Lung (tissue), 12 donors: ENCODE measurements around the gene CCDC40. TPM values are rescaled to one million over a fixed set of nuclear protein-coding genes. Genes with fewer than 3 reads are reported as not detected.

Experiments
- ATAC-seq: fragments of 200-7000 bp; cut with Tn5 transposase; one replicate; pipeline ENCODE4 v1.9.1; 2020; ENCODE audit warnings: moderate number of reproducible peaks; ENCODE audit not compliant: insufficient read depth, low FRiP score
- DNase-seq, 3 donors: peaks; one replicate each; pipeline ENCODE4 v3.0.0-alpha.2; 2013 to 2017
- H3K27ac ChIP-seq, 2 donors: one replicate each; pipeline ENCODE4 v1.5.1; 2013; ENCODE audit warnings: mild to moderate bottlenecking in 2 of 2, moderate library complexity in 2 of 2, control low read depth in 1 of 2, inconsistent platforms in 1 of 2, low read depth in 1 of 2, low read length in 1 of 2
- H3K27me3 ChIP-seq, 3 donors: one replicate each; pipeline ENCODE4 v1.5.1; 2013; ENCODE audit warnings: low read length in 2 of 3; ENCODE audit not compliant: control insufficient read depth in 3 of 3, insufficient read depth in 3 of 3
- H3K36me3 ChIP-seq, 4 donors: one replicate each; pipeline ENCODE4 v1.5.1; 2013; ENCODE audit warnings: low read length in 4 of 4, mild to moderate bottlenecking in 1 of 4, moderate library complexity in 1 of 4; ENCODE audit not compliant: control insufficient read depth in 4 of 4, insufficient read depth in 4 of 4
- H3K4me1 ChIP-seq, 5 donors: one replicate each; pipeline ENCODE4 v1.5.1; 2013; ENCODE audit warnings: low read length in 5 of 5, mild to moderate bottlenecking in 2 of 5, moderate library complexity in 1 of 5; ENCODE audit not compliant: control insufficient read depth in 5 of 5, insufficient read depth in 5 of 5
- H3K4me3 ChIP-seq: one replicate; pipeline ENCODE4 v1.5.1; 2013; ENCODE audit warnings: mild to moderate bottlenecking, control low read depth, moderate library complexity
- H3K9ac ChIP-seq, 2 donors: one replicate each; pipeline ENCODE4 v1.5.1; 2013; ENCODE audit warnings: low read length in 2 of 2, control low read depth in 1 of 2; ENCODE audit not compliant: insufficient read depth in 1 of 2
- H3K9me3 ChIP-seq, 4 donors: one replicate each; pipeline ENCODE4 v1.5.1; 2013; ENCODE audit warnings: low read length in 3 of 4, mild to moderate bottlenecking in 1 of 4, moderate library complexity in 1 of 4; ENCODE audit not compliant: control insufficient read depth in 4 of 4, insufficient read depth in 3 of 4
- CTCF ChIP-seq: IDR thresholded peaks from 2 replicates; pipeline ENCODE4 v1.5.1; 2012; ENCODE audit warnings: mild to moderate bottlenecking; ENCODE audit errors: control extremely low read depth, extremely low read depth
- WGBS, 2 donors: extraction: QIAGEN DNeasy Blood & Tissue Kit; methylation state at CpG; one replicate each; pipeline ENCODE4 v1.1.7; 2013; 5-methylcytosine and 5-hydroxymethylcytosine counted together
- polyA plus RNA-seq, 2 donors: library from polyadenylated mRNA; stranded (reverse); fragments of 200-250 nt; gene quantifications; one replicate each; pipeline ENCODE4 v1.2.1, GENCODE V29; 2013
- total RNA-seq, 2 donors: library from RNA; depleted of rRNA in 1 of 2; stranded (reverse); fragments of >200 nt in 1 of 2; gene quantifications; one replicate each; pipeline ENCODE4 v1.2.1, GENCODE V29; 2014 to 2021
- donor health status: control.
- donor health status: control.
- donor health status: Bipolar disorder and iron deficiency.
- donor health status: healthy.
- donor health status: DM: yes; HTN: yes; CAD: no.

Gene CCDC40
- total and polyA plus RNA-seq, 4 donors = 6.0 to 34.5 (median 7.3) TPM

GRCh38 chr17:80124351-80124981, 88.0 kb downstream of the CCDC40 start:
- H3K36me3 ChIP-seq = no peaks in the 10 kb centered on the region
- no peak for ATAC-seq
- H3K27ac ChIP-seq = no peak overlapping the region
- no peak overlapping the region for H3K9ac ChIP-seq
- DNase-seq = peak; percentile 29 to 56 (median 47)
- peaks cover 0 to 2% (median 0%) of the 10 kb centered on the region in 3 donors for H3K27me3 ChIP-seq
- H3K4me3 ChIP-seq = no peak overlapping the region
- H3K9me3 ChIP-seq = peaks cover 0 to 2% (median 0%) of the 10 kb centered on the region in 4 donors
- 55 to 76% methylated on average over 15 of the region's 15 CpGs for WGBS, 2 donors
- H3K4me1 ChIP-seq = peaks cover 0 to 4% (median 0%) of the 10 kb centered on the region in 5 donors
- no peak for TF ChIP-seq CTCF

GRCh38 chr17:80125656-80126448, 89.4 kb downstream of the CCDC40 start:
- Histone ChIP-seq H3K9ac (no peak overlapping the region), H3K4me3 (no peak overlapping the region), H3K4me1 (peaks cover 0 to 4% (median 0%) of the 10 kb centered on the region in 5 donors), H3K9me3 (peaks cover 0 to 2% (median 0%) of the 10 kb centered on the region in 4 donors), H3K36me3 (no peaks in the 10 kb centered on the region), H3K27ac (no peak overlapping the region), H3K27me3 (peaks cover 0 to 2% (median 0%) of the 10 kb centered on the region in 3 donors)
- ATAC-seq (no peak), DNase-seq (peak in 2 of 3 donors; percentile 22 to 25)
- 66 to 71% methylated on average over 14 of the region's 14 CpGs for WGBS, 2 donors
- TF ChIP-seq CTCF = no peak

GRCh38 chr17:80126449-80126715, 89.9 kb downstream of the CCDC40 start:
- Histone ChIP-seq H3K36me3 (no peaks in the 10 kb centered on the region), H3K9me3 (peaks cover 0 to 2% (median 0%) of the 10 kb centered on the region in 4 donors), H3K27me3 (peaks cover 0 to 2% (median 0%) of the 10 kb centered on the region in 3 donors), H3K27ac (no peak overlapping the region), H3K4me3 (no peak overlapping the region), H3K9ac (no peak overlapping the region), H3K4me1 (peaks cover 0 to 4% (median 0%) of the 10 kb centered on the region in 5 donors)
- DNase-seq (no peak), ATAC-seq (no peak)
- 78 to 86% methylated on average over 3 of the region's 3 CpGs for WGBS, 2 donors
- no peak for TF ChIP-seq CTCF
